GM12801 (cell line): ENCODE measurements around the gene TEAD1.

ENCODE experiments used
- CTCF ChIP-seq: IDR thresholded peaks from one replicate; pipeline ENCODE4 v1.5.1; 2011; ENCODE audit warnings: control low read depth; ENCODE audit not compliant: insufficient read length; ENCODE audit errors: extremely low read depth

Gene TEAD1

GRCh38 chr11:12917822-12918221 is 243.6 kb downstream of the TEAD1 start:
- TF ChIP-seq CTCF, result no peak

- TF ChIP-seq CTCF, result no peak
Measured at GRCh38 chr11:12918667-12919066, 244.4 kb downstream of the TEAD1 start.

GRCh38 chr11:12922418-12922817 is 248.2 kb downstream of the TEAD1 start:
- TF ChIP-seq CTCF, result no peak

GRCh38 chr11:12922980-12923507 is 248.8 kb downstream of the TEAD1 start:
- TF ChIP-seq CTCF, result no peak

- TF ChIP-seq CTCF, result no peak
Measured at GRCh38 chr11:12924650-12925049, 250.4 kb downstream of the TEAD1 start.

- no peak for TF ChIP-seq CTCF
Measured at GRCh38 chr11:12925520-12925919, 251.3 kb downstream of the TEAD1 start.

GRCh38 chr11:12927221-12927620 is 253.0 kb downstream of the TEAD1 start:
- no peak for TF ChIP-seq CTCF

GRCh38 chr11:12927886-12928285 is 253.7 kb downstream of the TEAD1 start:
- TF ChIP-seq CTCF, result no peak
